Caco-2 (cell line): ENCODE measurements around the gene RBM39. TPM values are rescaled to one million over a fixed set of nuclear protein-coding genes. Genes with fewer than 3 reads are reported as not detected.

Experiments
- BruUV-seq: library from RNA; stranded (reverse); fragments of 400-500 nt; replicated peaks from 2 replicates; lab custom pipeline; 2021; lab: Mats Ljungman, UMichigan
- CTCF ChIA-PET: fragments of 300-600 bp; sonication (Branson Sonifier 250); formaldehyde crosslinking; loops from one replicate; lab custom pipeline; 2022; ENCODE audit warnings: antibody characterized with exemption; lab: Charles Lee
- POLR2A ChIA-PET: fragments of 300-600 bp; sonication (Branson Sonifier 250); formaldehyde crosslinking; loops from one replicate; lab custom pipeline; 2022; ENCODE audit warnings: antibody characterized with exemption; lab: Charles Lee
- DNase-seq, 2 experiments: peaks; one replicate each; pipeline versions ENCODE4 v3.0.0 to v3.0.0-alpha.2; 2020 to 2022
- H3K27me3 ChIP-seq: replicated peaks from 2 replicates; pipeline ENCODE4 v1.6.0; 2011; ENCODE audit warnings: low read length; ENCODE audit not compliant: control insufficient read depth, insufficient read depth
- H3K36me3 ChIP-seq: 2 replicates; pipeline ENCODE4 v1.5.1; 2011; ENCODE audit warnings: low read length; ENCODE audit not compliant: control insufficient read depth, insufficient read depth
- H3K4me1 ChIP-seq: fragments of 250-450 bp; sonication (Bioruptor Pico); 2 replicates; pipeline ENCODE4 v1.5.1; 2020; ENCODE audit warnings: mild to moderate bottlenecking
- H3K4me3 ChIP-seq: 2 replicates; pipeline ENCODE4 v1.5.1; 2011; ENCODE audit warnings: low read depth, mild to moderate bottlenecking, control low read depth, low read length
- H3K9me3 ChIP-seq: fragments of 250-450 bp; sonication (Bioruptor Pico); 2 replicates; pipeline ENCODE4 v1.5.1; 2020; ENCODE audit warnings: mild to moderate bottlenecking, moderate library complexity
- H3K27ac Mint-ChIP-seq: one replicate; pipeline ENCODE4 v1.8.0; 2022; ENCODE audit warnings: mixed read lengths; ENCODE audit not compliant: unreplicated experiment
- H3K27me3 Mint-ChIP-seq: one replicate; pipeline ENCODE4 v1.8.0; 2022; ENCODE audit warnings: mixed read lengths; ENCODE audit not compliant: insufficient read depth, unreplicated experiment
- H3K36me3 Mint-ChIP-seq: one replicate; pipeline ENCODE4 v1.8.0; 2022; ENCODE audit warnings: mild to moderate bottlenecking, mixed read lengths; ENCODE audit not compliant: insufficient read depth, unreplicated experiment
- H3K4me1 Mint-ChIP-seq: one replicate; pipeline ENCODE4 v1.8.0; 2022; ENCODE audit warnings: low read depth, mixed read lengths; ENCODE audit not compliant: unreplicated experiment
- H3K4me3 Mint-ChIP-seq: one replicate; pipeline ENCODE4 v1.8.0; 2022; ENCODE audit warnings: mild to moderate bottlenecking, moderate library complexity, mixed read lengths; ENCODE audit not compliant: unreplicated experiment
- H3K9me3 Mint-ChIP-seq: one replicate; pipeline ENCODE4 v1.8.0; 2022; ENCODE audit warnings: mixed read lengths; ENCODE audit not compliant: unreplicated experiment
- CTCF ChIP-seq, 2 experiments: fragments of 200-600 bp in 1 of 2; IDR thresholded peaks; 1 replicate in 1 of 2; 2 replicates in 1 of 2; pipeline versions ENCODE4 v1.5.1 to v1.8.0; 2011 to 2022; ENCODE audit warnings: antibody characterized with exemption in 1 of 2, control low read depth in 1 of 2, inconsistent platforms in 1 of 2, low read depth in 1 of 2, low read length in 1 of 2, mild to moderate bottlenecking in 1 of 2, moderate library complexity in 1 of 2; ENCODE audit not compliant: insufficient read depth in 1 of 2, severe bottlenecking in 1 of 2, unreplicated experiment in 1 of 2
- intact Hi-C: fragments of 100-400 bp; cut with micrococcal nuclease; formaldehyde crosslinking; loops from one replicate; pipeline ENCODE4 v1.10.0; 2022; ENCODE audit not compliant: unreplicated experiment
- total RNA-seq: library from RNA; stranded (reverse); gene quantifications from 2 replicates; pipeline ENCODE4 v1.2.3, GENCODE V29; 2022

Gene RBM39
- total RNA-seq, 1 experiment from 2014 or later, result 750 TPM

GRCh38 chr20:35663516-35664465 lies 78.3 kb downstream of the RBM39 start:
- no peaks in the 10 kb centered on the region for H3K27me3 Mint-ChIP-seq
- H3K36me3 Mint-ChIP-seq, result peaks cover 25% of the 10 kb centered on the region
- CTCF ChIA-PET, result interaction anchor here (0.5 to 2.3 kb wide), 10 partner anchors 23 to 1274 kb away, joined by 3 to 46 read pairs (median 4); partner anchors contain the start of genes ACSS2, ERGIC3, RBM39 and SCAND1
- intact Hi-C loops, result loop anchor here (1.0 to 10.0 kb wide), 4 partner anchors 35 to 99 kb away; partner anchors contain the start of genes NFS1, RBM39 and ROMO1
- no peaks in the 10 kb centered on the region for H3K9me3 ChIP-seq
- POLR2A ChIA-PET, result interaction anchor here (0.5 to 4.2 kb wide), 14 partner anchors 12 to 379 kb away, joined by 3 to 57 read pairs (median 6); partner anchors contain the start of genes CEP250, EIF6, NFS1 and RBM39
- H3K27me3 ChIP-seq, result no peaks in the 10 kb centered on the region
- no peaks in the 10 kb centered on the region for H3K36me3 ChIP-seq
- peak; percentile 79 for DNase-seq
- peak overlapping the region; percentile 84 for H3K4me3 Mint-ChIP-seq
- H3K4me1 ChIP-seq, result peaks cover 30% of the 10 kb centered on the region
- TSS peak; percentile 11 for BruUV-seq
- no peak for TF ChIP-seq CTCF (IDR thresholded peaks at IDR 0.05; ENCODE audit: insufficient read depth in 1 of 2, low read depth in 1 of 2, low read length in 1 of 2, severe bottlenecking in 1 of 2, unreplicated experiment in 1 of 2)
- H3K4me1 Mint-ChIP-seq, result peaks cover 22% of the 10 kb centered on the region
- peak overlapping the region; percentile 96 for H3K27ac Mint-ChIP-seq
- H3K9me3 Mint-ChIP-seq, result no peaks in the 10 kb centered on the region
- H3K4me3 ChIP-seq, result peak overlapping the region; percentile 87

GRCh38 chr20:35662551-35662950 lies 79.5 kb downstream of the RBM39 start:
- CTCF ChIA-PET, result interaction anchor here (1.7 kb wide), 1 partner anchor 121 kb away, joined by 4 read pairs; the partner anchor contains the start of gene ERGIC3
- POLR2A ChIA-PET, result interaction anchor here (4.2 kb wide), 1 partner anchor 80 kb away, joined by 57 read pairs; the partner anchor contains the start of gene RBM39
- intact Hi-C loops, result loop anchor here (10.0 kb wide), 1 partner anchor 98 kb away; no protein-coding TSS in a partner anchor
- H3K27me3 Mint-ChIP-seq, result no peaks in the 10 kb centered on the region
- TF ChIP-seq CTCF (IDR thresholded peaks at IDR 0.05; ENCODE audit: insufficient read depth in 1 of 2, low read depth in 1 of 2, low read length in 1 of 2, severe bottlenecking in 1 of 2, unreplicated experiment in 1 of 2), result no peak
- Histone ChIP-seq H3K27me3 (no peaks in the 10 kb centered on the region), H3K4me1 (peaks cover 30% of the 10 kb centered on the region), H3K9me3 (no peaks in the 10 kb centered on the region), H3K4me3 (peak overlapping the region; percentile 87), H3K36me3 (no peaks in the 10 kb centered on the region)
- peak overlapping the region; percentile 96 for H3K27ac Mint-ChIP-seq
- peak overlapping the region; percentile 84 for H3K4me3 Mint-ChIP-seq
- no peaks in the 10 kb centered on the region for H3K9me3 Mint-ChIP-seq
- H3K4me1 Mint-ChIP-seq, result peaks cover 22% of the 10 kb centered on the region
- DNase-seq, result no peak
- peaks cover 25% of the 10 kb centered on the region for H3K36me3 Mint-ChIP-seq
- no TSS peak for BruUV-seq

GRCh38 chr20:35661908-35662307 lies 80.2 kb downstream of the RBM39 start:
- DNase-seq, result no peak
- H3K27ac Mint-ChIP-seq, result peak overlapping the region; percentile 96
- no peaks in the 10 kb centered on the region for H3K9me3 Mint-ChIP-seq
- peaks cover 28% of the 10 kb centered on the region for H3K4me1 Mint-ChIP-seq
- CTCF ChIA-PET, result no interaction called here
- POLR2A ChIA-PET, result no interaction called here
- H3K36me3 Mint-ChIP-seq, result peaks cover 31% of the 10 kb centered on the region
- H3K4me1 ChIP-seq, result peaks cover 30% of the 10 kb centered on the region
- H3K27me3 ChIP-seq, result no peaks in the 10 kb centered on the region
- no peaks in the 10 kb centered on the region for H3K36me3 ChIP-seq
- no TSS peak for BruUV-seq
- intact Hi-C loops, result loop anchor here (10.0 kb wide), 1 partner anchor 97 kb away; no protein-coding TSS in a partner anchor
- H3K27me3 Mint-ChIP-seq, result no peaks in the 10 kb centered on the region
- H3K4me3 ChIP-seq, result no peak overlapping the region
- H3K9me3 ChIP-seq, result no peaks in the 10 kb centered on the region
- peak overlapping the region; percentile 84 for H3K4me3 Mint-ChIP-seq
- TF ChIP-seq CTCF (IDR thresholded peaks at IDR 0.05; ENCODE audit: insufficient read depth in 1 of 2, low read depth in 1 of 2, low read length in 1 of 2, severe bottlenecking in 1 of 2, unreplicated experiment in 1 of 2), result no peak
